Raji (cell line): ENCODE data around the gene ADAMTS2.

Experiments
- POLR2A ChIP-seq: IDR thresholded peaks from 2 replicates; pipeline ENCODE4 v1.6.1; 2011; ENCODE audit warnings: low read depth, low read length, control low read depth; ENCODE audit not compliant: insufficient read depth

The ADAMTS2 gene

DNA sequence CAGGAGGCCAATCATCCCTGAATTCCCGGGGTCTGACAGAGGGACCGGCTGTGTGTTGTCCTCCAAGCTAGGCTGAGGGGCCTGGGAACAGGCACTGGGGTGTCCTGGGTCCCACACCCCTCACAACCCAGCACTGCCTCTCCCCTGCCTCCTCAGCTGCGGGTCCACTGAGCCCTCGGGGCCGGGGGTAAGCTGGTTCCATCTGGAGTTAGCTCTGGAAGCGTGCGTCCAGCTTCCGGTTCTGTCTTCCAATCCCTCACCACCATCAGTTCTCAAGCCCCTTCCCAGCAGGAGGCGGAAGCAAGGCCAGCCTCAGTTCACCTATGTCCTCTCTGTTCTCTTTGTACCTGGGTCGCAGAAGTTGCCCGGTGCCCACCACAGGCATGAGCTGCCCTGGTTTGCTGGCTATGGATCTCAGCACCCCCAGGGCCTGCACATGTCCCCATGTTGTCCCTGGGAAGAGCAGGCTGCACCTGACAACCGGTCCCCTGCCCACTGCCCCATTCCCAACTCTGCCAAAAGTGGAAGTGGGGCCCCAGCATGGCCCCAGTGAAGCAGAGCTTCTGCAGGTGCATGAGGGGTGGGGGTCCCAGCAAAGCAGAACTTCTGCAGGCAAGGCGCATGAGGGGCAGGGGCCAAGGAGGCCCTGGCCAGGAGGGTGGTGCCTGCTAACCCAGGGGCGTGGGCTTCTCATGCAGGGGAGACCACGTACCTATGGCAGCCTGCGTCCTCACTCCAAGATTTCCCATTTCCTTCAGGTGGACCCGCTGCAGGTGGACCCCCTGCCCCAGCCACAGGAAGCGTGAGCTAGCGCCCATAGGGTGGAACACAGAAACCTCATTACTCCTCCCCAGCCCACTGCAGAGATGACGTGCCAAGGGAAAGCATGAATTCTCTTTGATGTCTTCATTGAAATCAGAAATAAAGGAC lies 173.2 kb downstream of the ADAMTS2 start:
- TF ChIP-seq POLR2A = no peak

- no peak for TF ChIP-seq POLR2A
Observed at GRCh38 chr5:179171251-179171815, 173.9 kb downstream of the ADAMTS2 start.

DNA sequence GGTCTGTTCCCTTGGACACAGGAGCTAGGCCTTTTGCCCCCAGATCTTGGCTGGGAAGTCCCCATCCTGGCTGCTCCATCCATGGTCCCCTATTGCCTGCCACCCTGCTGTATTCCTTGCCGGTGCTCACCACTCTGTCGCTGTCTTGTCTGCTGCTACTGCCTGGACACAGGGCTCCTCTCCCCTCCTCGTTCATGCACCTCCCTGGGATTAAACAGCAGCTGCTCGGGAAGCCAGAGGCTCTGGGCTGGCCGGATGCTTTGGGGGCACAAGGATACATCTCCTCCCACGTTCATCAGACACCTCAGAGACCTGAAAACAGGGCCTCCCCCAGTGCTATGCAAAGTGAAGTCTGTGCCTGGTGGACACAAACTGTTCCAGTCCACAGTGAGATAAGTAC lies 174.7 kb downstream of the ADAMTS2 start:
- no peak for TF ChIP-seq POLR2A

DNA sequence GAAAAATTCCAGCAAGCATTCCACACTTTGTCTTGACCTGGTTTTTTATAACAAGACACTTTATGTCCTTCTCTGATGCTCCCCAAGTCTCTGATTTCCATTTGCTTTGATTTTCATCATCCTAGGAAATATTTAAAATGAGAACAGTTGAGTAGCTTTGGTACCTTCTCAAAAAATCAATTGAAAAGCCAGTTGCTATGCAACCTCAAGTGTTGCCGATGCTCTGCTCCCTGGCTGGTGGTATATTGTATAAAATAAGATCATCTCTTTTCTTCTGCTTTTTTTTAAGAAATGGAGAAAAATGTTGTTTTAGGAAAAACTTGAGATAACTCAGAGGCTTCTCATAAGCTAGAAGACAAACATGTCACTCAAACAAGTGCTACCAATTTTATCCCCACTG lies 175.4 kb downstream of the ADAMTS2 start:
- TF ChIP-seq POLR2A = no peak

GRCh38 chr5:179168664-179169063 lies 176.6 kb downstream of the ADAMTS2 start:
- no peak for TF ChIP-seq POLR2A

GRCh38 chr5:179167871-179168451 lies 177.3 kb downstream of the ADAMTS2 start:
- TF ChIP-seq POLR2A = no peak

- TF ChIP-seq POLR2A = no peak
Observed at GRCh38 chr5:179166886-179167841, 178.1 kb downstream of the ADAMTS2 start.

- TF ChIP-seq POLR2A = no peak
Observed at GRCh38 chr5:179166171-179166885, 178.9 kb downstream of the ADAMTS2 start.

DNA sequence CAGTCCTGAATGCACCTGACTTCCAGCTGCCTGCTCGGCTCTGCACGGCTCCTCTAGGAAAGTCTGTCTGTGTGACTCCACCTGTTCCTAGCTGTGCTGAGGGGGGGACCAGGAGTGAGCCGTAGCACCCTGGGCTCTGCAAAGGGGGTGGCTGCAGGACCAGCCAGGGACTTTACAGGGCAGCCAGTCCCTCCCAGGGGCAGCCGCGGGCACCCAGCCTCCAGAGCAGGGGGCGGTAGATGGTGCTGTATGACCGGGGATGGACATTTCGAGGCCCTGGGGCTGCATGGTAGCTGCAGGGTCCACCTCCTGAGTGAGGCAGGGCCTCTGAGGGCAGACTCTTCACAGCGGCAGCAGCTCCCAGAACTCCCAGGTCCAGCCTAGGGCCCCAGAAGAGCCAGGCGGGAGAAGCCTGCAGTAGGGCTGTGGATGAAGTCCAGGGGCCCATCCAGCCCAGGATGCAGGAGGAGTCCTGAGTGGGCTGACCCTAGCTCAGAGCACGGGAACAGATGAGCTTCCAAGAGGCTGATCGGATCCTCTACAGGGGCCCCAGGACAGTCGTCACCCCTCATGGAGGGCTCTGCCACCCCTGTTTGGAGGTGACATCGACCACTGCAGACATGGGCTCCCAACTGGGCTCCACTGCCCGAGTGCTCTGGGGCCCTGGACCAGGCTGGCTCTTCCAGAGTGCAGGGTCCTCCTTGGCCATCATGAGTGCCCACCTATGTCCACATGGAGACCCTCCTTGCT lies 179.7 kb downstream of the ADAMTS2 start:
- TF ChIP-seq POLR2A = no peak

DNA sequence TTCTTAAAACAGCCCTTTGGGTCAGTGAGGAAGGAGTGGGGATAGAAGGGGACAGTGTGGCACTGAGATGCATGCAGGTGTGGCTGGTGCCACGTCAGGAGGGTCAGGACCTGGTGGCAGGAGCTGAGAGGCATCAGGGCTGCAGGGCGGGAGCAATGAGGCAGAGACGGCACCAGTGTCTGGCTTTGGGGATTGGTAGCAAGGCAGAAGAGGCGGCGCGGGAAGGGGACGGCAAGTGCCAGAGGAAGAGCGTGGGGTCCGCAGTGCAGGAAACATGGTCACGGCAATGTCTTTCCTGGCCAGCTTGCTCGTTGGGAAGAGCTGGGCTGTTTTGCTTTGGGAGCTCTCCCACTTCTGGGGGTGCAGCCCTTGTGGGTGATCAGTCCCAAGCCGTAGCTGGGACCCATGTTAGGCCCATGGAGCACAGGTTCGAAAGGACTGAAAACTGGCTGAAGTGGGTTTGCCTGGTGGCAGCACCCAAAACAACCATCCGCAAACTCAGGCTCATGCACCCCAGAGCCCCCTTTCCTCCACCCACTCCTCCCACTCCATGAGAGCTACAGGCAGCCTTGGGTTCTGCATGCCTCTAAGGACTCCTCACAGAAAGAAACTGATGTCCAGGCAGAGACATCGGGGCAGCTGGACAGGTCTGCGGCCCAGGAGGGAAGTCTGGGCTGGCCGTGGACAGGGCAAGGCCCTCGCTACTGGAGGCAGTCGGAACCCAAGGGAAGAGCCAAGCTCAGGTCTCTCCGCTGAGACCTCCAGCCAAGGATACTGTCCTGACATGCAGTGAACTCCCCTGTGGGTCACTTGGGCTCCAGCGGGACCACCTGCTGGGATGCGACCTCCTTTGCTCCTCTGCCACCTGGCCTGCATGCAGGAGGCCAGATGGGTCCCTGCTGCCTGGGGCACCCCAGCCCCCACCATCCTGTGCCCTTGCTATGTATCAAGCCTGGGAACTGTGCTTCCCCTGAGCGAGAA lies 180.6 kb downstream of the ADAMTS2 start:
- no peak for TF ChIP-seq POLR2A

GRCh38 chr5:179163236-179164155 lies 181.8 kb downstream of the ADAMTS2 start:
- TF ChIP-seq POLR2A = no peak
